Measurements from ENCODE around the gene CDH23. TPM values are rescaled to one million over a fixed set of nuclear protein-coding genes. Genes with fewer than 3 reads are reported as not detected.
A peak's percentile ranks its signal among the peaks of the same experiment; 100 is the strongest.

CDH23 gene
- total and polyA plus RNA-seq, 9 of the 15 experiments (the other 6 are each of a cell fraction or from before 2014, with no cell fraction given), result 0.18 to 1.2 (median 0.47) TPM

DNA sequence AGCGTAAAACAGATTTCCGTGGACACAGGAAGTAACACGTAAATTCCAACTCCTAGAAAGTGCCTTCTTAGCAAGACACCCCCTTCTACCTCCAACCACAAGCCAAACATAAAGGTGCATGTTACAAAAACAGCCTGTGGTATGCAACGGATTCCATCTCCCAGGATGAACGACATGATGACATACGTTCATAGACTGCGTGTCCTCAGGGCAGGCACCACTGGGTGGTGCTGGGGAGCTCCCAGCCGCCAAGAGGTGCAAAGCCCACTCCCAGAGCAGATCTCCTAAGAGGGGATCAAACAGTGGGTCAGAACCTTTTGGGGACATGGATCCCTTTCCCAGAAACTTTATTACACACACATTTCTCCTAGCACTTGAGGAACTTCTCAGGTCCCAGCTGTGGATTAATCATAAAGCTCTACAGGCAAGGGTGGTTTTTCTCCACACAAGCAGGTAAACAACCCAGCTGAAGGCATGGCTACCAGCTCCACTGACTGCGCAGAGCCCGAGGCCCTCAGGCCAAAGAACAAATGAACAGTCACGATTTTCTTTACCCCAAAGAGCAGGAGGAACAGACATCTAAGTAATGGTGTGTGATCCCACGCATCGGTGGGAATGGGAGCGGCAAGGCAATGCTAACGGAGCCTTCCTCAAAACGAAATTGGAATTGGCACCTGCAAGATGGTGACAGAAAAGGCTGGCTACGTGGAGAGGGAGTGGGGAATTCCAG lies 440.5 kb downstream of the CDH23 start (continued):
- TF ChIP-seq, protein P1, sequence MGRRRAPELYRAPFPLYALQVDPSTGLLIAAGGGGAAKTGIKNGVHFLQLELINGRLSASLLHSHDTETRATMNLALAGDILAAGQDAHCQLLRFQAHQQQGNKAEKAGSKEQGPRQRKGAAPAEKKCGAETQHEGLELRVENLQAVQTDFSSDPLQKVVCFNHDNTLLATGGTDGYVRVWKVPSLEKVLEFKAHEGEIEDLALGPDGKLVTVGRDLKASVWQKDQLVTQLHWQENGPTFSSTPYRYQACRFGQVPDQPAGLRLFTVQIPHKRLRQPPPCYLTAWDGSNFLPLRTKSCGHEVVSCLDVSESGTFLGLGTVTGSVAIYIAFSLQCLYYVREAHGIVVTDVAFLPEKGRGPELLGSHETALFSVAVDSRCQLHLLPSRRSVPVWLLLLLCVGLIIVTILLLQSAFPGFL (CRISPR knock-in tag; IDR thresholded peaks at IDR 0.05), result no peak
- TF ChIP-seq ZNF707 (CRISPR knock-in tag; conservative IDR thresholded peaks at IDR 0.05), result no peak
- TF ChIP-seq ZNF24 (IDR thresholded peaks at IDR 0.05), result 0 out of 2 replicates have a peak, but pooled peaks have one; percentile 43
- peak; percentile 43; the same call in 1 of the 2 replicates for TF ChIP-seq ATF7 (IDR thresholded peaks at IDR 0.05)
- no peak for TF ChIP-seq RB1 (IDR thresholded peaks at IDR 0.05; ENCODE audit: low read depth)
- TF ChIP-seq JUND (IDR thresholded peaks at IDR 0.05; ENCODE audit: borderline replicate concordance, low read depth, low read length), result no peak
- peak; percentile 48; the same call in 1 of the 3 replicates for TF ChIP-seq JUND (tag; IDR thresholded peaks at IDR 0.05; ENCODE audit: borderline replicate concordance, low read depth, low read length)
- no peak for TF ChIP-seq MYNN (IDR thresholded peaks at IDR 0.05)
- no peak for TF ChIP-seq MYNN (CRISPR knock-in tag; IDR thresholded peaks at IDR 0.05)
- TF ChIP-seq, protein P2, sequence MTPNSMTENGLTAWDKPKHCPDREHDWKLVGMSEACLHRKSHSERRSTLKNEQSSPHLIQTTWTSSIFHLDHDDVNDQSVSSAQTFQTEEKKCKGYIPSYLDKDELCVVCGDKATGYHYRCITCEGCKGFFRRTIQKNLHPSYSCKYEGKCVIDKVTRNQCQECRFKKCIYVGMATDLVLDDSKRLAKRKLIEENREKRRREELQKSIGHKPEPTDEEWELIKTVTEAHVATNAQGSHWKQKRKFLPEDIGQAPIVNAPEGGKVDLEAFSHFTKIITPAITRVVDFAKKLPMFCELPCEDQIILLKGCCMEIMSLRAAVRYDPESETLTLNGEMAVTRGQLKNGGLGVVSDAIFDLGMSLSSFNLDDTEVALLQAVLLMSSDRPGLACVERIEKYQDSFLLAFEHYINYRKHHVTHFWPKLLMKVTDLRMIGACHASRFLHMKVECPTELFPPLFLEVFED (CRISPR knock-in tag; conservative IDR thresholded peaks at IDR 0.05), result no peak
- no peak for TF ChIP-seq NR2C1 (IDR thresholded peaks at IDR 0.05)
- no peak for TF ChIP-seq NR2C1 (tag; IDR thresholded peaks at IDR 0.05)
- TF ChIP-seq ARID2 (IDR thresholded peaks at IDR 0.05), result 0 out of 2 replicates have a peak, but pooled peaks have one; percentile 29
- TF ChIP-seq, protein P3, sequence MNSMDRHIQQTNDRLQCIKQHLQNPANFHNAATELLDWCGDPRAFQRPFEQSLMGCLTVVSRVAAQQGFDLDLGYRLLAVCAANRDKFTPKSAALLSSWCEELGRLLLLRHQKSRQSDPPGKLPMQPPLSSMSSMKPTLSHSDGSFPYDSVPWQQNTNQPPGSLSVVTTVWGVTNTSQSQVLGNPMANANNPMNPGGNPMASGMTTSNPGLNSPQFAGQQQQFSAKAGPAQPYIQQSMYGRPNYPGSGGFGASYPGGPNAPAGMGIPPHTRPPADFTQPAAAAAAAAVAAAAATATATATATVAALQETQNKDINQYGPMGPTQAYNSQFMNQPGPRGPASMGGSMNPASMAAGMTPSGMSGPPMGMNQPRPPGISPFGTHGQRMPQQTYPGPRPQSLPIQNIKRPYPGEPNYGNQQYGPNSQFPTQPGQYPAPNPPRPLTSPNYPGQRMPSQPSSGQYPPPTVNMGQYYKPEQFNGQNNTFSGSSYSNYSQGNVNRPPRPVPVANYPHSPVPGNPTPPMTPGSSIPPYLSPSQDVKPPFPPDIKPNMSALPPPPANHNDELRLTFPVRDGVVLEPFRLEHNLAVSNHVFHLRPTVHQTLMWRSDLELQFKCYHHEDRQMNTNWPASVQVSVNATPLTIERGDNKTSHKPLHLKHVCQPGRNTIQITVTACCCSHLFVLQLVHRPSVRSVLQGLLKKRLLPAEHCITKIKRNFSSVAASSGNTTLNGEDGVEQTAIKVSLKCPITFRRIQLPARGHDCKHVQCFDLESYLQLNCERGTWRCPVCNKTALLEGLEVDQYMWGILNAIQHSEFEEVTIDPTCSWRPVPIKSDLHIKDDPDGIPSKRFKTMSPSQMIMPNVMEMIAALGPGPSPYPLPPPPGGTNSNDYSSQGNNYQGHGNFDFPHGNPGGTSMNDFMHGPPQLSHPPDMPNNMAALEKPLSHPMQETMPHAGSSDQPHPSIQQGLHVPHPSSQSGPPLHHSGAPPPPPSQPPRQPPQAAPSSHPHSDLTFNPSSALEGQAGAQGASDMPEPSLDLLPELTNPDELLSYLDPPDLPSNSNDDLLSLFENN (IDR thresholded peaks at IDR 0.05; ENCODE audit: low read depth in 2 of 2, low read length in 2 of 2), result no peak
- TF ChIP-seq, protein P4, sequence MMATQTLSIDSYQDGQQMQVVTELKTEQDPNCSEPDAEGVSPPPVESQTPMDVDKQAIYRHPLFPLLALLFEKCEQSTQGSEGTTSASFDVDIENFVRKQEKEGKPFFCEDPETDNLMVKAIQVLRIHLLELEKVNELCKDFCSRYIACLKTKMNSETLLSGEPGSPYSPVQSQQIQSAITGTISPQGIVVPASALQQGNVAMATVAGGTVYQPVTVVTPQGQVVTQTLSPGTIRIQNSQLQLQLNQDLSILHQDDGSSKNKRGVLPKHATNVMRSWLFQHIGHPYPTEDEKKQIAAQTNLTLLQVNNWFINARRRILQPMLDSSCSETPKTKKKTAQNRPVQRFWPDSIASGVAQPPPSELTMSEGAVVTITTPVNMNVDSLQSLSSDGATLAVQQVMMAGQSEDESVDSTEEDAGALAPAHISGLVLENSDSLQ (IDR thresholded peaks at IDR 0.05), result 0 out of 2 replicates have a peak, but pooled peaks have one; percentile 14
- TF ChIP-seq, protein P5, sequence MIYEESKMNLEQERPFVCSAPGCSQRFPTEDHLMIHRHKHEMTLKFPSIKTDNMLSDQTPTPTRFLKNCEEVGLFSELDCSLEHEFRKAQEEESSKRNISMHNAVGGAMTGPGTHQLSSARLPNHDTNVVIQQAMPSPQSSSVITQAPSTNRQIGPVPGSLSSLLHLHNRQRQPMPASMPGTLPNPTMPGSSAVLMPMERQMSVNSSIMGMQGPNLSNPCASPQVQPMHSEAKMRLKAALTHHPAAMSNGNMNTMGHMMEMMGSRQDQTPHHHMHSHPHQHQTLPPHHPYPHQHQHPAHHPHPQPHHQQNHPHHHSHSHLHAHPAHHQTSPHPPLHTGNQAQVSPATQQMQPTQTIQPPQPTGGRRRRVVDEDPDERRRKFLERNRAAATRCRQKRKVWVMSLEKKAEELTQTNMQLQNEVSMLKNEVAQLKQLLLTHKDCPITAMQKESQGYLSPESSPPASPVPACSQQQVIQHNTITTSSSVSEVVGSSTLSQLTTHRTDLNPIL (CRISPR knock-in tag; IDR thresholded peaks at IDR 0.05), result no peak
- 0 out of 2 replicates have a peak, but pooled peaks have one; percentile 57 for TF ChIP-seq THRAP3 (IDR thresholded peaks at IDR 0.05; ENCODE audit: borderline replicate concordance)
- TF ChIP-seq NFRKB (IDR thresholded peaks at IDR 0.05; ENCODE audit: low read depth), result no peak
